SW480 (cell line): ENCODE data around the gene PDLIM5.
A peak's percentile ranks its signal among the peaks of the same experiment; 100 is the strongest.

Experiments
- DNase-seq: peaks from one replicate; pipeline ENCODE4 v3.0.0-alpha.2; 2016; ENCODE audit warnings: low spot score

PDLIM5 gene

GRCh38 chr4:94559351-94559806, 107.6 kb downstream of the PDLIM5 start:
- peak; percentile 13 for DNase-seq

DNA sequence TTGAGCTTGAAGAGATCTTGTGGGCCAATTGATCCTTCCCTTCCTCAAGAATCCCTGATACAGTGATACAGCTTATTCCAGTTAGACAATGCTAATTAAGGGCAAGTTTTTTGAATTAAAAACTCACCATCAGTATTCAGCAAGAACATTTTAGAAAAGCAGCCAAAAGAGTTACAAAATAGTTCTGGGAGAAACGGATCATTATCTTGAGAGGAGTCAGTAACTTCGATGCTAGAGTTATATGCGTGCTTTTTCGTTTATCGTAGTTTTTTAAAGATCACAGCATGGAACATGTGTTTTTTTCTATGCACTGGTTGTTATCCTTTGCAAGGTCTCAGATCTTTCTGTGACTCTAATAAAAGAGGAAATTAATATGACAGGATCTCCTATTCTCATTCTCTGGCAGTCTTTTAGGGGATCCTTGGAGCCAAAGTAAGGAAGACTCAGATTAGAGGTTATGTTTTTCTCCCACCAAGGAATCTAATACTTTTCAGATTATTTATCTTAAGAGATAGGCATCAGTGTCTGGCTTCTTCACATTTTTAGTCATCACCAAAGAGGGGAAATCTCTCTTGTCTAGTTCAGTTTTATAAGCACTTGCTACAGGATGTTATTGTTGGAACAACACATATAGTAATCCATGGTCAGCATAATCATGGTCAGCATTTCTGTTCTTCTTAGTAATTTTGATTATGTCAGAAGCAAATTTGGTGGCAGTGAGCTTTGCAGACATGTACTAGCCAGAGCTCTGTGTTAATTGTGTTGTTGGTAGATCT, 109.7 kb downstream of the PDLIM5 start:
- DNase-seq, result no peak

DNA sequence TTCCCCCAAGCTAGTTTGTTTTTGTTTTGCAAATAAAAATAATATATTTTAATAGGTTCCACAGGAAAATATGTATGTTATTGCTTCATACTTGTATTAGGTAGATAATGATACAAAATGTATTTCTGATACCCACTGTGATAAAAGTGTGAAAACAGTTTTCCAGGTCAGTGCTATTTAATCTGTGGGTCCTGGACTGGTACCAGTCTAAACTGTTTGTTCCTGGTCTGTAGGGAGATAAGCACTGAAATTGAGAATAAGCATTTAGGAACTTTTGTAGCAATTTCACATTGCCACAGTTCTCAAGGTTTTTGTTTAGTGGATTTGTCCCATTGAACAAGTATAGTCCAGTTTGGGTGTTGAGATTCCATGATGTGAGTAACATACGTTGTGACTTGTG, 110.5 kb downstream of the PDLIM5 start:
- no peak for DNase-seq

- DNase-seq, result no peak
These were observed 112.5 kb downstream of the PDLIM5 start for GRCh38 chr4:94564252-94564651.

DNA sequence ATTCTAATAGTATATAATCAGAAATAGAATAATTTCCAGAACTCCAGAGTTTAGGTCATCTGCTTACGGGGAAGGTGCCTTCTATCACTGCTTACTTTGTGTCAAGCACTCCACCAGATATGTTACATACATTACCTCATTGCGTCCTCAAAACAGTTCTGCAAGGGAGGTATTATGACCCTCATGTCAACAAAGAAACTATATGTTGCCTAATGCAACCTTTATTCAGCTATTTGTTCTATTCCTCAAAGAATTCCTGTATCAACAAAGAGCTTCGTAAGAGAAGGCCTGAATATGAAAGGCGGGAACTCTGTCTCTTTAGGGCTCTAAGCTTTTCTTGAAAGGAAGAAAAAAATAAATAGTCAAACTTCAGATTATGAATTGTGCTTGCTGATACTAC, 114.7 kb downstream of the PDLIM5 start:
- no peak for DNase-seq

DNA sequence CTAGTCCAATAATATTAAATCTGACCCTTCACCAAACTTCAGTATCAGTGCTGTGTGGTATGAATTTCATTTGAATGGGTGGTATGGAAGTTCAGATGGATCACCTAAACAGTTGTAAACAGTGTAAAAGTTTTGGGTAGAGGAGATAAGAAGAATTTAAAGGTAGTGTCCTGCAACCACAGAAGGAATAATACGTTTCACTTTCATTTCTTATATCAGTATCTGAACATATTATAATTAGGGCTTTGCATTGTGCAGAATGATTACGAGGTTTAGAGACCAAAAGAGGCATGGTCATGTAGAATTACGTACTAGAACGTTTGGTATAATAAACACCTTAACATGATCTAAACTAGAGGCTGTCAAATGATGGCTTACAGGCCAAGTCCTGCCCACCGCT, 116.1 kb downstream of the PDLIM5 start:
- DNase-seq, result no peak

- no peak for DNase-seq
These were observed 118.8 kb downstream of the PDLIM5 start for GRCh38 chr4:94570558-94570957.

GRCh38 chr4:94571298-94571697, 119.6 kb downstream of the PDLIM5 start:
- no peak for DNase-seq

DNA sequence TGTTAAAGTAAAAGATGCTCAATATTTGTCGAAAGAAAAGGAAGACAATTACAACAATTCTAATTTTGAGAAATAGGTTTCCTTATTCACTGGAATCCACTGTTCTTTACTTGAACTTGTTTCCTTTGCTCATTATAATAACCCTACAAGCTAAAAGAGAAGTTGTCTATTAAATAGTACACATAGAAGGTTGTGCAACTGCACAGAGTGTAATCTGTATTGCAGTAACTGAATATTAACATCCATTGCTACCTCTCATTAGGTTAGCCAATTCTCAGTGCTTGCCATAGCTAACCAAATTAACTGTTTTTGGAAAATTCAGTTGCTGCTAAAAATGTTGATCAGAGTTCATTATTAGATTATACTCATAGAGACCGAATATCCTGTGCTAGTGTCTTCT, 120.0 kb downstream of the PDLIM5 start:
- no peak for DNase-seq

- no peak for DNase-seq
These were observed 122.3 kb downstream of the PDLIM5 start for GRCh38 chr4:94574050-94574449.

- DNase-seq, result no peak
These were observed 122.9 kb downstream of the PDLIM5 start for GRCh38 chr4:94574616-94575015.

- no peak for DNase-seq
These were observed 123.9 kb downstream of the PDLIM5 start for GRCh38 chr4:94575652-94576051.

- no peak for DNase-seq
These were observed 124.5 kb downstream of the PDLIM5 start for GRCh38 chr4:94576210-94576609.

DNA sequence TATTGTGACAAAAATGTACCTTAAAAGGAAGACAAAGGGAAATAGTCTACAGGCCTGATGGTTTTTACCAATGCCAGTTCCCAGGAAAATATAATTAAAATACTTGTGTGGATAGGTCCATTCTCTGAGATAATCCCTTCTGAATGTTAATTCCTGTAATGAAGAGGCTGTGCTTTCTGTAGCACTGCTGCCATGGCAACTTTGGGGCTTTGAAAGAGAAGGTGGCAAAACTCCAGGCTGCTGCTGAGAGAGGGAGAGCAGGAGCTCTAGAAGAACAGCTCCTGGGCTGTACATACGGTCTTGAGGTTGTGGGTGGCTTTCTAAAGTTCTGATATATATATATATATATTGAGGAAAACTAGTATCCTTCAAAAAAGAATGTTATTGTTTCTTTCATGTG, 125.4 kb downstream of the PDLIM5 start:
- no peak for DNase-seq

GRCh38 chr4:94578195-94578594, 126.5 kb downstream of the PDLIM5 start:
- no peak for DNase-seq

GRCh38 chr4:94581766-94582165, 130.0 kb downstream of the PDLIM5 start:
- DNase-seq, result no peak

DNA sequence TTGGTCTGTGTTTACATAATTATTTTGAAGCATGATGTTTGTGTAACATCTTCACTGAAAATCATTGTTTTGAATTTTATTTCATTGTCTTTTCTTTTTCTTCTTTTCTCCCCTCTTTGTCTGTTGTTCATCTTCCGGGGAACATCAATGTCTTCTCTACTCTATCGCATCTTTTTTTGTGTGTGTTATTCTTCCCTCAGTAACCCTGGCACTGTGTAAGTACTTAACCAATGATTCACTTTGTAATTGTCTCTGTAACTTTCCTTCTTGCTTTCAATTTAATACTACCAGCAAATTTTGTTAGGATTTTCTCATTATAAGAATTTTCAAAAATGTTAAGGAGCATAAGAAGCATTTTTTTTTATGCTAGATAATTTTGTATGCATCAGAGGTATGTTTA, 130.8 kb downstream of the PDLIM5 start:
- DNase-seq, result no peak

DNA sequence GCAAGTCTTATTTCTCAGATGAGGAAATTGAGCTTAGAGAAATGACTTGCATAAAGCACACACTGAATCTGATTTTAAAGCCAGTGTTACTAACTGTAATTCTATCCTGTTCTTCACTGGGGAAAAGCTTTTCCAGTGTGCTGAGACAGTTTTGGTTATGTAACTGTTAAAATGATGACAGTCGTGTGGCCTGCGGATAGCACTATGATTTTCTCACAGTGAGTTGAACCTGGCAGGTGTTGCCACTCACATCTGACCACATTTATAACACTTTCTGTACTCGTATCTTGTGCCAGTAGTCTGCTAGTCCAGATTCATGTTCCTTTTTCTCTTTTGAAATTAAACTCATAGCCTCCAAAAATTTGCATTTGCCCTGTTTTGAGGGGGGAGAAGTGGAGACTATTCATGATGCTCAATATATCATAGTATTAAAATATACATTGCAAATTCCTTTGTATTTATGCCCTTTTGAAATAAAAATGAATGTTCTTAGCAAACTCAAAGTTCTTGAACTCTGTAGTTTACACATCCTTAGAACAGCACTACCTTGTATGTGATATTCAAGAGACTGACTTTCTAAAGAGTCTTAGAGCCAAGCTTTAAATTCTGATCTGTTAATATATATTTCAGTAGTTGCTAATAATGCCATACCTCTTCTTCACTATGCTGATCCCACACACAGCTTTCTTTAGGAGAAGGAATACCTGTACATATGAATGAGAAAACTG, 132.3 kb downstream of the PDLIM5 start:
- DNase-seq, result no peak

DNA sequence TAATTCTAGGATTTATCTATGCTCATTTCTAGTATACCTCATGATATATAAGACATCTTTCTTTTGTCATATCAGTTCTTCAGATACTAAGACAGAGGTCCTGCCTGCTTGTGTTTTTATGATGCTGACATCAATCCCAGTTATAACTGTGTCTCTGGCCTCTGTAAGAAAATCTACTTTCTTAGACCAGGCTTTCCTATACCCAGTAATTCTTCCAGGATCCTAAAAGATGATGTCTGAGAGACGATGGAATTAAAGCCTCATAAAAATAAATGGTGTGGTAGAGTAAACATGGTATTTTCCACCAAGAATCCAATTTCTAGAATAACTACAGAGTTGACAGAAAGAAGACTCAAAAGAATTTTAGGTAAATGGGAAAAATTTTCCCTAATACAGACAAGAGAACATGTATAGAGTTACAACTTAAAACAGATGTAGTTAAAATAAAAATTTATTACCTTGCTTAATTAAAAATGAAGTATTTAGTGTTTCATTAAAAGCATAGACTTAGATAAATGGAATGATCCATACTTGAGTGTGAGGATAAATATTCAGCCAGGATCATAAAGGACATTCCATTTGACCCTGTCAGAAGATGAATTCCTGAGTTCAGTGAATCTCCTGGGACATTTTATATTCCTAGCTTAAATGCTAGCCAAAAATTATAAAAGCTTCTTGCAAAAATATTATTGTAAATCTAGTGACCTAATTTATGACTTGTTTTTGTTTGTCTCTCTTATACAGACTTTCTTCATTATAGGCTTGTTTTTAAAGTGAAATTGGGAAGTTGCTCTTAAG, 137.4 kb downstream of the PDLIM5 start:
- no peak for DNase-seq

DNA sequence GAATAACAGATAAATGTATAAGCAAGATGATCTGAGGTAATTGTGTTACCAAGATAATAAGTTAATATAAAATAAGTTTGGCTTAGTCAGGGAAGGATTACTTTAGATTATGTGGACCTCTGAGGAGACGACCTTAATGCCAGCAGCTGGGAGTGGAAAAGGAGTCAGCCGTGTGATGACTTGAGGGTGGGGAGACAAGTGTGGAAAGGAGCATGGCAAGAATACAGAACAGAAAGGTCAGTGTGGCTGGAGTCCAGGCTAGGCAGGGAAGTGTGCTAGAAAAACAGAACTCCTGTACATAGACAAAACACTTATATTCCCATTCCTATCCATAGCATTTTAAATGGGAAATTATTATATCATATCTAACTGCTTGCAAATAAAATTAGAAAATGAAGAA, 138.8 kb downstream of the PDLIM5 start:
- no peak for DNase-seq

DNA sequence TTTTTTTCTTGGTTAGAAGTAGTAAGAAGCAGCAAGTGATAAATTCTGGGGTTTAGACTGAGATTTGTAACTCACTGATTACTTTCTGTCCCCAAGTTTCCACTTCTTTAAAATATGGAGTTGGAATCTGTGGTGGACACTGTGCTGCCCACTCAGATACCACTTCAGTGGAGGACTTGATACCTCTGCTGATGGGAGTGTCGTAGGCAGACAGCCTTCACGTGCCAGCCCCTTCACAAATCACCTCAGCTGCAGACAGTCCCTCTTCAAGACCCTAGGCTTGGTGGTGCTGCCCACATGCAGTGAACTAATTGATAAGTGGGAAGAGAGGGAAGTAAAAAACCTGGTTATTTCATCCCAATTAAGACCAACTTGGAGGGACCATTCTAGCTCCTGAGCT, 139.5 kb downstream of the PDLIM5 start:
- no peak for DNase-seq

DNA sequence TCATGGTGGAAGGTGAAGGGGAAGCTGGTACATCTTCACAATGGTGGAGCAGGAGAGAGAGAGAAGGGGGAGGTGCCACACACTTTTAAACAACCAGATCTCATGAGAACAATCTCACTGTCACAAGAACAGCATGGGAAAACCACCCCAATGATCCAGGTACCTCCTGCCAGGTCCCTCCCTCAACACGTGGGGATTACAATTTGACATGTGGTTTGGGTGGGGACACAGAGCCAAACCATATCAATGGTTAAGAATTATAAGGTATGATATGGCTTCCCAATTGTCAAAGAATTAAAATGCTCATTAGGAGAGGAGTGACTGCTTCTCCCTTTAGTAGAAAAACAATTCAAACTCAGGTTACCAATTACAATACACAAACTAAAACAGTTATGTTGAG, 143.3 kb downstream of the PDLIM5 start:
- no peak for DNase-seq
